Measurements from ENCODE around the gene FAM163B.

Gene FAM163B

DNA sequence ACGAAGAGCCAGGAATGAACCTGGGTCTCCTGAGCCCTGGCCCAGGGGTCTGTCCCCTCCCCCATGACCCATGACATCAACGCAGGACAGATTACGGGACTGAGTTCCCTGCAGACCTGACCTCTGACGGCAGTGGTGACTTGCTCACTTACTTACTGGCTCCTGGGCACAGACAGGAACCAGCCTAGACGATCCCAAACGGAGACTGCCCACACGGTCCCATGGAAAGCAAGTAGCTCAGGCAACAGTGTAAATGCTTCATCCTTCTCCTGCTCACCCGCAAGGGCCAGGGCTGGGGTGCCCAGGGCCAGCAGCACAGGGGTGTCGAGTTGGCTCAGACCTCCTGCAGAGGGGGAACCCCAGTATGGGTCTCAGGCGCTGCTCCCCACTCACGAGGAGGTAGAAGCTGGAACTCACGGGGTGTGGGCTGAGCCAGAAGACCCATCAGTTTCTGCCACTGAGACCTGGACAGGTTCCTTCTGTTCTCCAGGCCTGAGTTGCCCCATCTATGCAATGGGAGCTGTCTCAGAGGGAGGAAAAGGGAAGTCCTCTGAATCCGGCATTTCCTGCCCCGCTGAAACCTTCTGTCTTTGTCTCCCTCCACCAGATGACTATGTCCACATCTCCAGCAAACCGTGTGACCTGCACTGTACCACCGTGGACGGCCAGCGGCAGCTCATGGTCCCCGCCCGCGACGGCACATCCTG, 69.0 kb downstream of the FAM163B start:
- FAIRE-seq, result no peak

DNA sequence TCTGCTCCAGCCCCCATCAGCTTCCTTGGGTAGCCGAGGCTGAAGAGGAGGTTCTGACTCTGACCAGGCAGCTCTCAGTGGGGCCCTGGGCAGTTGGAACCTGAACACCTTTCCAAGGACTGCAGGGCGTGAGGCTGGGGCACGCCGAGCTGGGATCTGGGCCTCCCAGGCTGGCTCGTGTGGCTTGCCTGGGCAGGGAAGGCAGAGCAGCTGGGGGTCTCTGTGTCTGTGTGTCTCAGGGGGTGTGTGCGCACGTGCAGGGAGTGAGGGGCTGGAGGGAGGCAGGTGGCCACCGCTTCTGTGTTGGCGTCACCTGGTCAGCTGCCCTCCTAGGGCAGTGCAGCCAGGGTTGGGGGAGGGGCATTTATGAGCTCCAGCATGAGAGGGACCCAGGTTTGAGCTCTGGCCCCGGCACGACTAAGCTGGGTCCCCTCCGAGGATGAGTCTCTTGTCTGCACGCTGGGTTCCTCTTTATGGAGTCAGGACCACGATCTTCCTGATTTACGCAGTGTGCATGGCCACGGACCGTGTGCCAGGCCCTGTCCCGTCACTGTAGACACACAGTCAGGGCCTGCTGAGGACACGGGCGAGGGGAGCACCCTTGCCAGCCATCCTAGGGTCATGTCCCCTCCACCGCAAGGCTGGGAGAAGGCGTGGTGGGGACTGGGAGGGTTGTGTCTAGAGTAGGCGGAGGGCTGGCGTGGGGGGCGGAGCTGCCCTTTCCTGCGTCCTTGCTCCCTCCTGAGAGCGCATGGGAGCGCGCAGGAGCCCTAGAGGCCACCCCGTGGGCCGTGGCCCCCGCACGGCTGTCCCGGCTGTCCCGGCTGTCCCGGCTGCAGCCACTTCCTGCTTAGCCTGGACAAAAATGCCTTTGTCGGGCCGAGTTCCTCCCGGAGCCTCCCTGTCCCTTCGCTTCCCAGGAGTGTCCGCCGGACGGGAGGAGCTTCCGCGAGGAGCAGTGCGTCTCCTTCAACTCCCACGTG, 70.0 kb downstream of the FAM163B start:
- no peak for FAIRE-seq

GRCh38 chr9:133538176-133538575, 71.0 kb downstream of the FAM163B start:
- FAIRE-seq, result no peak

DNA sequence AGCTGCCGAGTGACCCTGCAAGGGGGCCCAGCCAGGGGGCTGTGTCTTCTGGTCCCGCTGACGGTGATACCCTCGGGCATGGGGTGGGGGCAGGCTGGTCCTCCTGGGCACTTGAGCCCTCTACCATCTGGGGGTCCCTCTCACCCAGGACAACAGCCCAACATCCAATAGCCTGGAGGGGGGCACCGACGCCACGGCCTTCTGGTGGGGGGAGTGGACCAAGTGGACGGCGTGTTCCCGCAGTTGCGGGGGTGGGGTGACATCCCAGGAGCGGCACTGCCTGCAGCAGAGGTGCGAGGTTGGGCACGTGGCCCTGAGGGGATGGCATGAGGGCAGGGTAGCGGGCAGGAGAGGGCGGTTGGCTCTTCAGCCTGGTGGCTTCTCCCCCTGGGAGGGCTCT, 71.9 kb downstream of the FAM163B start:
- FAIRE-seq, result no peak

DNA sequence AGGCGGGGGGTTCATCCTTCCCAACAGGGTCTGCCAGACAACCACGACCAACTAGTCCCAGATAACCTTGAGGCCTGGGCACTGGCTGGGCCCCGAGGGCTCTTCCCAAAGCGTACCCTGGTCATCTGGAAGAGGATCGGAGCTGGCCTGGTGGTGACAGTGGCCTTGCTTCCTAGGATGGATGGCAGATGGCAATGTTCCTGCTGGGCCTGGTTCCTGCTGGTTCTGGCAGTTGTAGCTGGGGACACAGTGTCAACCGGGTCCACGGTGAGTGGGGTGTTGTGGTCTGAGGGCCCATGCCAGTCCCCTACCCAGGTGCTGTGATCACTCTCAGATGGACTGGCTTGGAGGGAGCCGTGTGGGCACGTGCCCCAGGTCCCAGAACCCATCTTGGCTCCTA, 72.7 kb downstream of the FAM163B start:
- FAIRE-seq, result no peak

GRCh38 chr9:133536080-133536479, 73.1 kb downstream of the FAM163B start:
- FAIRE-seq, result no peak

DNA sequence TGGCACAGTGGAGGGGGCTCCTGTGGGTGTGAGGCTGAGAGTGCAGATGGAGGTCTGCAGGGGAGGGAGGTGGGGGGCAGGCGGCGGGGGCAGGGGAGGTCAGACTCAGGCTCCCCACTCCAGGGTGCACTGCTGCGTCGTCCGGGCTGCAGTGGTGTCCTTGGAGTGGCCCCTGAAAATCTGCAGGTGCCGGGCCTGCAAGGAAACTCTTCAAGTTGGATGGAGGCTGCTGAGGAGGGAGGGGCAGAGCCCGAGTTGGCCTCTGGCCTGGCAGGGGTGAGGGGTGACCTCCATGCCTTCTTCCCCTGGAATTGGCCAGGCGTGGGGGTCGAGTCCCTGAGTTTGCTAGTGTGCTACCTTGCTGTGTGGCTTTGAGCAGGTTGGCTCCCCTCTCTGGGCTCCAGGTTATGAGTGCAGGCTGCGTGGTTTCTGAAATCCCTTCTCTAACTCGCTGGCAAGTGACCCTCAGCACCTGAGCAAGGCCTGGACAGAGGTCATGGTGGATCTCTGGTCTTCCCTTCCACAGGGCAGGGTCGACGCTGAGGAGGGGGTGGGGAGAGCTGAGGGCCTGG, 73.8 kb downstream of the FAM163B start:
- no peak for FAIRE-seq

DNA sequence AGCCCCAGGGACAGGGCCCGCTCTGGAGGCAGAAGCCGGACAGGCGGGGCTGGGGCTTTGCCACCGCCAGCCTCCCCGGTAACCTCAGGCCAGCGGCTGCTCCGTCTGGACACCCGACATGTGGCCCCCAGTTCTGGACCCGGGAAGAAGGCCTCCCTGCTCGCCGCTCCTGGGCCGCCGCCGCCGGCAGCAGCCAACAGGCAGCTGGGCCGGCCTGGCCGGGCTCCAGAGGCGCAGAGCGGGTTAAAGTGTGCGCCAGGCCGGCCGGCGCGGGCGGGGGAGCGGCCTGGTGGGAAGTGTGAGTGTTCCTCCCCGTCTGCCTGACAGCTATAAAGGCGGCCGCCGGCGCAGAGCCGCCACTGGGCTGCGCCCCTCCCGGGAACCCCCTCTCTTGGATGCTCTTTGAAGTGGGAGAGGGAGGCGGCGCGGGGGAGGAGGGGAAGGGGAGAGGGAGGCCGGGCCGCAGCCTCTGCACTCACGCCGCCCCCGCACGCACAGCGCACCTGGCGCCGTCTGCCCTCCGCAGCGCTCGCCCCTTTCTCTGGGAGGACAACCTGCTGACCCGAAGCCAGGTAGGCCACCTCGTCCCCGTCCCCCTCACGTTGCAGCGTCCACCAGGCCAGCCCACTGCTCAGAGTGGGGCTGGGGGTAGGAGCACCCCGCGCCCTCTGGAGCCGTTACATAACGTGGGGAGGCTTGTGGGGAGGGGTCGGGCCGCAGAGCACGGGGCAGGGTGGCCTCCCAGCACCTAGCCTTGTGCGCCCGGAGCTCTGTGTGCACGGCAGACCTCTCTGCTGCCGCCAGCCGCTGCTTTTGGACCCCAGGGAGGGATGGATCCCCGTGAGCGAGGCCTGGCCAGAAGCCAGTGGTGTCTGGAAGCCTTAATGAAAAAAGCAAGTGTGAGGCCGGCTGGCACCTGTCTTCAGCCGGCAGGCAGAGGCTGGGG, 74.6 kb downstream of the FAM163B start, which contains the start of gene ADAMTSL2:
TSS of gene ADAMTSL2 (plus strand) at position 359 of the 946 bp plus-strand sequence. CDS start 2,009 bp downstream, outside the sequence.
- FAIRE-seq, result no peak

DNA sequence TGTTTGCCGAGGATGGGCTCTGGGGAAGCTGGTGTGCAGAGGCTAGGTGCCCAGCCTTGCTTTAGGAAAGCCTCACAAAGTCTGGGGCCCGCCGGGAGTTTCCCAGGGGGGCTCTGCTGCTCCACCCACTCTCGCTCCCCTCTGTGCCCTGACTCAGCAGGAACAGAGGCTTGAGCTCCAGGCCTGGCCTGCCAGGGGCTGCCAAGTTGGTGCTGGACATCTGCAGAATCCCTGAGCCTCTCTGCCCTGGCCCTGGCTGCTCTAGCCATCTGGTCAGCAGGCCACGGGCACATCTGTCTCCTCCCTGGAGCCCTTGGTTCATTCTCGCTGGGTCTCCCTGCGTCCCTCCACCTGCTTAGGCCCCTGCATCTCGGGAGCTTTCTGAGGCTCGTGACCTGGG, 75.3 kb downstream of the FAM163B start:
- no peak for FAIRE-seq

GRCh38 chr9:133532937-133533668, 76.1 kb downstream of the FAM163B start:
- FAIRE-seq, result no peak

DNA sequence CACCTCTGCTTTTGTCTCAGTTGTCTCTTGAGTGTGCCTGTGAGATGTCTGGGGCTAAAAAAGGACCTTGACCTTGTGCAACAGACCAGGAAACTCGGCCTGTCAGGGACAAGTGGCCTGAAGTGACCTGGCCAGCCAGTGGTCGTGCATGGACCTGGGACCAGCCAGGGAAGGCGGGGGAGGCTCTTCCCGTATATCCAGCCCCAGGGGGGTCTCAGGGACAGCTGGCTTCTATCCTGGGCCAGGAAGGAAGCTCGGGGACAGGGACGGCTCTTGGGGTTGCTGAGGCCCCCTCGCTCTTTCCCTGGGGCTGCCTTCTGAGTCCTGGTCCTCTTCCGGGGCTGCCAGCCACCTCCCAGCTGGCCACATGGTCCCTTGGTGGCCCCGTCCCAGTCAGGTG, 77.9 kb downstream of the FAM163B start:
- FAIRE-seq, result no peak

GRCh38 chr9:133529874-133530273, 79.3 kb downstream of the FAM163B start:
- FAIRE-seq, result no peak

DNA sequence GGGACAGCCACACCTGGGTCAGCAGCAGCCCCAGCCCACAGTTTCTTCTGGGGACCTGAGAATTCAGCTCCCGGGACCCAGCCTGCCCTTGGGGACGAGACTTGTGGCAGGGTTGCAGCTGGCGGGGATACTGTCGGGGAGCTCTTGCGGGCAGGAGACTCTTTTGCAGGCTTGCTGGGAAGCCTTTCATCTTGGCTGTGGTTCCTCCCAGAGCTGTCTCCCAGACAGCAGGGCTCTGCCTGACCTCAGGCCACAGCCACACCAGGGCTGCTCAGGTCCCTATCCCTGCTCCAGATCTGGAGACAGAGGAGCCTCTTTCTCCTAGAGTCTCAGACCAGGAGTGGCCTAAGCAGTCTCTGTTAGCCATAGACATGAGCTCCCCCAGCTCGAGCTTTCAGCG, 79.7 kb downstream of the FAM163B start:
- no peak for FAIRE-seq

- FAIRE-seq, result no peak
Observed at GRCh38 chr9:133528876-133529241, 80.3 kb downstream of the FAM163B start.

DNA sequence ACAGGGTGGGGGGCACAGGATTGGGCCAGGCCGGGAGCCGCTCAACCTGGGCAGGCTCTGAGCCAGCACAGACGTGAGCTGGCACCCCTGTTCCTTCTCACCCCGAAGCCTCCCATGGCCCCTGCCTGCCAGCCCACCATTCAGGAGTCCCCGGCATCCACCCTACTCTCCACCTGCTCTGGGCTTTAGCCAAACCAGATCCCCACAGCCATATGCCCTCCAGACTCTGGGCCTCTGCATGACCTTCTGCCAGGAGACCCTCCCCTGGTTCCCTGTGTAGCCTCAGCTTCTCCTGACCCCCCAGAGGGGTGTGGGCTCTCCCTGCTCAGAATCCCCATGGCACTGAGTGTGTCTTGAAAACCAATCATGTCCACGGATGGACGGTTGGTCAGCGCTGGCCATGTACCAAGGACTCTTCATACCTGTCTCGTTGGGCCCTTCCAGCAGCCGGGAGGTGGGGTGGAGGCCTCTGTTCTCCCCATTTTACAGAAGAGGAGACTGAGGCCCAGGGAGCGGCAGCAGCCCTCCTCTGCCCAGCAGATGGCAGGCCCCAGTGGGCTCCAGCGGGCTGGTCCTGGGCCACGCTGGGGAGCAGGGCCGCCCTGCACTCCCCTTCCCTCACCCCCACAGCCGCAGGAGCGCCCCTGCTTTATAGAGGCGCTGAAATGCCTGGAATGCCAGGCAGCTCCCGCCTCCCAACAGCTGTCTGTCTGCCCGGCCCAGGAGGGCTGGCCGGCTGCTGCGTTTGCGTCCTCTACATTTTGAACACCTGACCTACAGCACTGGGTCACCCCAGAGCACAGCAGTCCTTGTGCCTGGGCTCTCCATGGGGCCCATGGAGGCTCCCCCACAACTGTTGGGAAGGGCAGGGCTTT, 81.0 kb downstream of the FAM163B start:
- FAIRE-seq, result no peak

DNA sequence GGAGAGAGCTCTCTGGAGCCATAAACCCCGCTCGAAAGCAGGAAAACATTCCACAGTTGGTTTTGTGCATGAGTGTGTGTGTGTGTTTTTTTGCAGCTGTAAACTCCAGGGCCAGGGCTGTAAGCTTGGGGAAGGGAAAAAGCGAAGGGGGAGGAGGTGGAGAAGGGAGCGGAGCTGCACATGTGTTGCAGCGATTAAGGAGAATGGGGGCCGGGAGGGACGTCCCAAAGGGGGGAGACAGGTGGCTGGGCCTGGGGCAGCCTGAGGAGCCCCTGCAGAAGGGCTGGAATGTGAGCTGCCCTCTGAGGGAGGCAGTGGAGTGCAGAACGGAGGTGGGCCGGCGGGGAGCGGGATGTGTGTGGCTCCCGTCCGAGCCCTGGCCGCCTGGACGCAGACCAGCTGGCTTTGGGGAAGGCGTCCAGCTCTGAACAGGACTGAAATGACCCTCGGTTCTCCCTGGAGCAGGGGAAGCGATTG, 81.7 kb downstream of the FAM163B start:
- no peak for FAIRE-seq
